ENCODE data around the gene IGFBP2. TPM values are rescaled to one million over a fixed set of nuclear protein-coding genes. Genes with fewer than 3 reads are reported as not detected.

IGFBP2 gene
- total and polyA plus RNA-seq, 2 experiments from 2014 or later: 177 to 364 TPM

- Histone ChIP-seq H3F3A (replicated peaks; ENCODE audit: low read depth) (0 out of 2 replicates have a peak, but pooled peaks cover 1% of the 10 kb centered on the region), H3K4me2 (no peak overlapping the region), H3K27ac (ENCODE audit: low read depth) (no peak overlapping the region), H3K4me3 (no peak overlapping the region), H3K9me2 (ENCODE audit: insufficient read depth) (no peaks in the 10 kb centered on the region), H3K27me3 (ENCODE audit: insufficient read depth) (no peaks in the 10 kb centered on the region), H4K20me1 (replicated peaks; ENCODE audit: insufficient read depth) (no peaks in the 10 kb centered on the region; the same call in 1 of the 2 replicates), H3K4me1 (ENCODE audit: insufficient read depth) (peaks cover 8% of the 10 kb centered on the region), H2AFZ (no peak overlapping the region), H3K79me2 (replicated peaks; ENCODE audit: insufficient read depth) (no peaks in the 10 kb centered on the region), H3K36me3 (ENCODE audit: insufficient read depth) (no peaks in the 10 kb centered on the region)
- no peak overlapping the region for H3K4me3 Mint-ChIP-seq
- no peaks in the 10 kb centered on the region for H3K9me3 Mint-ChIP-seq
- H3K36me3 Mint-ChIP-seq (ENCODE audit: low read depth): no peaks in the 10 kb centered on the region
- peaks cover 8% of the 10 kb centered on the region for H3K27me3 Mint-ChIP-seq (ENCODE audit: insufficient read depth, low read depth, poor library complexity)
- no peak for TF ChIP-seq EZH2phosphoT487 (IDR thresholded peaks at IDR 0.05; ENCODE audit: unreplicated experiment)
- no peak for TF ChIP-seq NANOG (IDR thresholded peaks at IDR 0.05; ENCODE audit: borderline replicate concordance)
- no peak for TF ChIP-seq POLR2AphosphoS5 (IDR thresholded peaks at IDR 0.05; ENCODE audit: low read depth)
- TF ChIP-seq, protein P1, sequence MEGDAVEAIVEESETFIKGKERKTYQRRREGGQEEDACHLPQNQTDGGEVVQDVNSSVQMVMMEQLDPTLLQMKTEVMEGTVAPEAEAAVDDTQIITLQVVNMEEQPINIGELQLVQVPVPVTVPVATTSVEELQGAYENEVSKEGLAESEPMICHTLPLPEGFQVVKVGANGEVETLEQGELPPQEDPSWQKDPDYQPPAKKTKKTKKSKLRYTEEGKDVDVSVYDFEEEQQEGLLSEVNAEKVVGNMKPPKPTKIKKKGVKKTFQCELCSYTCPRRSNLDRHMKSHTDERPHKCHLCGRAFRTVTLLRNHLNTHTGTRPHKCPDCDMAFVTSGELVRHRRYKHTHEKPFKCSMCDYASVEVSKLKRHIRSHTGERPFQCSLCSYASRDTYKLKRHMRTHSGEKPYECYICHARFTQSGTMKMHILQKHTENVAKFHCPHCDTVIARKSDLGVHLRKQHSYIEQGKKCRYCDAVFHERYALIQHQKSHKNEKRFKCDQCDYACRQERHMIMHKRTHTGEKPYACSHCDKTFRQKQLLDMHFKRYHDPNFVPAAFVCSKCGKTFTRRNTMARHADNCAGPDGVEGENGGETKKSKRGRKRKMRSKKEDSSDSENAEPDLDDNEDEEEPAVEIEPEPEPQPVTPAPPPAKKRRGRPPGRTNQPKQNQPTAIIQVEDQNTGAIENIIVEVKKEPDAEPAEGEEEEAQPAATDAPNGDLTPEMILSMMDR (conservative IDR thresholded peaks at IDR 0.05; ENCODE audit: low read depth in 2 of 2): no peak
- TF ChIP-seq EZH2 (IDR thresholded peaks at IDR 0.05; ENCODE audit: low read depth, unreplicated experiment): no peak
- no peak for TF ChIP-seq REST (IDR thresholded peaks at IDR 0.05; ENCODE audit: unreplicated experiment)
- TF ChIP-seq ZNF331 (CRISPR knock-in tag; IDR thresholded peaks at IDR 0.05; ENCODE audit: low read depth): no peak
- TF ChIP-seq ZNF462 (CRISPR knock-in tag; IDR thresholded peaks at IDR 0.05): no peak
- no peak for TF ChIP-seq JUNB (IDR thresholded peaks at IDR 0.05; ENCODE audit: unreplicated experiment)
- no peak for DNase-seq (ENCODE audit: low spot score)
- H3K4me1 Mint-ChIP-seq: peaks cover 11% of the 10 kb centered on the region
- no peak for ATAC-seq
- H3K27ac Mint-ChIP-seq: no peak overlapping the region
These were observed 37.3 kb downstream of the IGFBP2 start for GRCh38 chr2:216670266-216671080.
